KMS-11 (cell line): ENCODE results near the gene DHRS13.

Experiments
- H2AFZ ChIP-seq: fragments of 200-600 bp; sonication (generic); 2 replicates; pipeline ENCODE4 v1.6.1; 2016; ENCODE audit warnings: antibody characterized with exemption, mixed run types, low read depth
- H3K27ac ChIP-seq: fragments of 200-600 bp; sonication (generic); 2 replicates; pipeline ENCODE4 v1.6.1; 2016; ENCODE audit warnings: mild to moderate bottlenecking, mixed run types
- H3K27me3 ChIP-seq: fragments of 200-600 bp; sonication (generic); 2 replicates; pipeline ENCODE4 v1.6.1; 2017; ENCODE audit warnings: mild to moderate bottlenecking, low read depth, mixed run types, moderate library complexity; ENCODE audit not compliant: insufficient read depth
- H3K36me3 ChIP-seq: fragments of 200-600 bp; sonication (generic); 2 replicates; pipeline ENCODE4 v1.6.1; 2017; ENCODE audit warnings: mild to moderate bottlenecking, mixed run types; ENCODE audit not compliant: insufficient read depth
- H3K4me1 ChIP-seq: fragments of 200-600 bp; sonication (generic); 2 replicates; pipeline ENCODE4 v1.6.1; 2016; ENCODE audit warnings: mild to moderate bottlenecking, low read depth, mixed run types; ENCODE audit not compliant: poor library complexity, severe bottlenecking
- H3K4me2 ChIP-seq: fragments of 200-600 bp; sonication (generic); 2 replicates; pipeline ENCODE4 v1.7.0; 2016; ENCODE audit warnings: mild to moderate bottlenecking, mixed run types
- H3K4me3 ChIP-seq: fragments of 200-600 bp; sonication (generic); IDR thresholded peaks from 2 replicates; pipeline ENCODE4 v1.6.1; 2017; ENCODE audit warnings: low read depth, low read length, mixed read lengths; ENCODE audit not compliant: insufficient read depth
- H3K79me2 ChIP-seq: fragments of 200-600 bp; sonication (generic); 2 replicates; pipeline ENCODE4 v1.6.1; 2016; ENCODE audit warnings: low read depth, mixed run types; ENCODE audit not compliant: insufficient read depth
- H3K9ac ChIP-seq: fragments of 200-600 bp; sonication (generic); 2 replicates; pipeline ENCODE4 v1.6.1; 2016; ENCODE audit warnings: mild to moderate bottlenecking, mixed run types
- H4K20me1 ChIP-seq: fragments of 200-600 bp; sonication (generic); 2 replicates; pipeline ENCODE4 v1.6.1; 2016; ENCODE audit warnings: mild to moderate bottlenecking, mixed run types; ENCODE audit not compliant: insufficient read depth
- CTCF ChIP-seq: fragments of 200-600 bp; sonication (generic); conservative IDR thresholded peaks from 2 replicates; pipeline ENCODE4 v1.6.1; 2017; ENCODE audit warnings: low read depth, mild to moderate bottlenecking, antibody characterized with exemption, low read length, moderate library complexity, mixed read lengths

The DHRS13 gene

GRCh38 chr17:28942925-28943324 is 40.0 kb upstream of the DHRS13 start:
- no peak overlapping the region for H3K27ac ChIP-seq
- H2AFZ ChIP-seq: no peak overlapping the region
- H3K27me3 ChIP-seq: no peaks in the 10 kb centered on the region
- H3K36me3 ChIP-seq: no peaks in the 10 kb centered on the region; the same call in 1 of the 2 replicates
- H3K4me3 ChIP-seq: no peak overlapping the region
- peaks cover 99% of the 10 kb centered on the region for H3K79me2 ChIP-seq
- no peak overlapping the region for H3K4me2 ChIP-seq
- H3K4me1 ChIP-seq: peaks cover 87% of the 10 kb centered on the region
- no peak for TF ChIP-seq CTCF
- no peaks in the 10 kb centered on the region for H4K20me1 ChIP-seq
- H3K9ac ChIP-seq: no peak overlapping the region

- no peaks in the 10 kb centered on the region for H3K27me3 ChIP-seq
- no peak overlapping the region for H3K4me3 ChIP-seq
- H3K79me2 ChIP-seq: peaks cover 99% of the 10 kb centered on the region
- TF ChIP-seq CTCF: no peak
- no peak overlapping the region for H3K9ac ChIP-seq
- no peak overlapping the region for H3K27ac ChIP-seq
- H3K4me1 ChIP-seq: peaks cover 87% of the 10 kb centered on the region
- no peaks in the 10 kb centered on the region for H4K20me1 ChIP-seq
- no peak overlapping the region for H2AFZ ChIP-seq
- H3K36me3 ChIP-seq: no peaks in the 10 kb centered on the region; the same call in 1 of the 2 replicates
- H3K4me2 ChIP-seq: no peak overlapping the region
Measured at GRCh38 chr17:28941251-28941650, 38.4 kb upstream of the DHRS13 start.

- TF ChIP-seq CTCF: no peak
- no peaks in the 10 kb centered on the region; the same call in 1 of the 2 replicates for H3K36me3 ChIP-seq
- no peak overlapping the region for H2AFZ ChIP-seq
- H3K4me1 ChIP-seq: peaks cover 89% of the 10 kb centered on the region
- no peaks in the 10 kb centered on the region for H4K20me1 ChIP-seq
- H3K9ac ChIP-seq: no peak overlapping the region
- no peak overlapping the region for H3K4me2 ChIP-seq
- no peaks in the 10 kb centered on the region for H3K27me3 ChIP-seq
- H3K27ac ChIP-seq: no peak overlapping the region
- H3K4me3 ChIP-seq: no peak overlapping the region
- H3K79me2 ChIP-seq: peaks cover 99% of the 10 kb centered on the region
Measured at GRCh38 chr17:28940675-28941074, 37.8 kb upstream of the DHRS13 start.

- no peak for TF ChIP-seq CTCF
- Histone ChIP-seq H3K79me2 (peaks cover 99% of the 10 kb centered on the region), H3K27ac (no peak overlapping the region), H3K9ac (no peak overlapping the region), H4K20me1 (no peaks in the 10 kb centered on the region), H3K36me3 (no peaks in the 10 kb centered on the region; the same call in 1 of the 2 replicates), H3K4me1 (peaks cover 92% of the 10 kb centered on the region), H3K4me3 (no peak overlapping the region), H3K4me2 (no peak overlapping the region), H2AFZ (no peak overlapping the region), H3K27me3 (no peaks in the 10 kb centered on the region)
Measured at GRCh38 chr17:28940142-28940541, 37.3 kb upstream of the DHRS13 start.
